ENCODE results near the gene CDH2.

Gene CDH2

GRCh38 chr18:28125051-28125450, 51.9 kb downstream of the CDH2 start:
- DNase-seq, result no peak

GRCh38 chr18:28124131-28125029, 52.5 kb downstream of the CDH2 start:
- no peak for DNase-seq

- no peak for DNase-seq
Measured at GRCh38 chr18:28123401-28124030, 53.4 kb downstream of the CDH2 start.

GRCh38 chr18:28120828-28121515, 56.0 kb downstream of the CDH2 start:
- no peak for DNase-seq

GRCh38 chr18:28116461-28116860, 60.5 kb downstream of the CDH2 start:
- no peak for DNase-seq

- no peak for DNase-seq
Measured at GRCh38 chr18:28115149-28115550, 61.8 kb downstream of the CDH2 start.

- no peak for DNase-seq
Measured at GRCh38 chr18:28114472-28114871, 62.5 kb downstream of the CDH2 start.

GRCh38 chr18:28113271-28114029, 63.5 kb downstream of the CDH2 start:
- DNase-seq, result no peak

GRCh38 chr18:28112056-28112470, 64.9 kb downstream of the CDH2 start:
- DNase-seq, result no peak

GRCh38 chr18:28110924-28111323, 66.0 kb downstream of the CDH2 start:
- DNase-seq, result no peak

- DNase-seq, result no peak
Measured at GRCh38 chr18:28109781-28110560, 67.0 kb downstream of the CDH2 start.

- no peak for DNase-seq
Measured at GRCh38 chr18:28108814-28109213, 68.1 kb downstream of the CDH2 start.

- DNase-seq, result no peak
Measured at GRCh38 chr18:28108254-28108653, 68.7 kb downstream of the CDH2 start.

GRCh38 chr18:28099237-28099636, 77.7 kb downstream of the CDH2 start:
- DNase-seq, result no peak

GRCh38 chr18:28095631-28096030, 81.3 kb downstream of the CDH2 start:
- no peak for DNase-seq

GRCh38 chr18:28095041-28095440, 81.9 kb downstream of the CDH2 start:
- no peak for DNase-seq

- DNase-seq, result no peak
Measured at GRCh38 chr18:28091197-28091596, 85.7 kb downstream of the CDH2 start.

GRCh38 chr18:28088477-28088876, 88.5 kb downstream of the CDH2 start:
- no peak for DNase-seq

GRCh38 chr18:28086670-28087552, 90.0 kb downstream of the CDH2 start:
- no peak for DNase-seq

- DNase-seq, result no peak
Measured at GRCh38 chr18:28081516-28081915, 95.4 kb downstream of the CDH2 start.

GRCh38 chr18:28080876-28081300, 96.0 kb downstream of the CDH2 start:
- DNase-seq, result no peak
